ENCODE data around the gene PRDM5.

GRCh38 chr4:120682981-120683380, 239.5 kb downstream of the PRDM5 start:
- TF ChIP-seq CTCF (IDR thresholded peaks at IDR 0.05; ENCODE audit: low read length) (no peak), EZH2 (IDR thresholded peaks at IDR 0.05; ENCODE audit: borderline replicate concordance, low read length) (no peak)

Measured in OCI-LY1 (cell line).